ENCODE data around the gene THSD8. TPM values are rescaled to one million over a fixed set of nuclear protein-coding genes. Genes with fewer than 3 reads are reported as not detected.
A peak's percentile ranks its signal among the peaks of the same experiment; 100 is the strongest.

Gene THSD8
- total RNA-seq, 1 donor from 2014 or later = 2.8 TPM

GRCh38 chr19:12799742-12800465, 2.0 kb upstream of the THSD8 start:
- no peaks in the 10 kb centered on the region for H3K9me3 ChIP-seq
- no peaks in the 10 kb centered on the region for H3K27me3 ChIP-seq
- DNase-seq = no peak
- no peak overlapping the region for H3K4me3 ChIP-seq
- peaks cover 25% of the 10 kb centered on the region for H3K4me1 ChIP-seq
- ATAC-seq = no peak
- no peak overlapping the region for H3K27ac ChIP-seq
- peaks cover 18% of the 10 kb centered on the region for H3K36me3 ChIP-seq
- TF ChIP-seq CTCF (IDR thresholded peaks at IDR 0.05) = no peak
- intact Hi-C loops (cut with DNase I) = no loop called here

GRCh38 chr19:12800466-12800770, 1.5 kb upstream of the THSD8 start:
- TF ChIP-seq CTCF (IDR thresholded peaks at IDR 0.05) = no peak
- Histone ChIP-seq H3K9me3 (no peaks in the 10 kb centered on the region), H3K4me1 (peaks cover 25% of the 10 kb centered on the region), H3K27me3 (no peaks in the 10 kb centered on the region), H3K4me3 (peak overlapping the region; percentile 90), H3K36me3 (peaks cover 18% of the 10 kb centered on the region), H3K27ac (no peak overlapping the region)
- DNase-seq = no peak
- intact Hi-C loops (cut with DNase I) = no loop called here
- no peak for ATAC-seq

- H3K9me3 ChIP-seq = no peaks in the 10 kb centered on the region
- peak overlapping the region; percentile 90 for H3K4me3 ChIP-seq
- peaks cover 18% of the 10 kb centered on the region for H3K36me3 ChIP-seq
- intact Hi-C loops (cut with DNase I) = no loop called here
- no peaks in the 10 kb centered on the region for H3K27me3 ChIP-seq
- peak; percentile 26 for ATAC-seq
- no peak for TF ChIP-seq CTCF (IDR thresholded peaks at IDR 0.05)
- peak overlapping the region; percentile 68 for H3K27ac ChIP-seq
- H3K4me1 ChIP-seq = peaks cover 21% of the 10 kb centered on the region
- DNase-seq = no peak
These were observed 875 bp upstream of the THSD8 start for GRCh38 chr19:12800923-12801465.

DNA sequence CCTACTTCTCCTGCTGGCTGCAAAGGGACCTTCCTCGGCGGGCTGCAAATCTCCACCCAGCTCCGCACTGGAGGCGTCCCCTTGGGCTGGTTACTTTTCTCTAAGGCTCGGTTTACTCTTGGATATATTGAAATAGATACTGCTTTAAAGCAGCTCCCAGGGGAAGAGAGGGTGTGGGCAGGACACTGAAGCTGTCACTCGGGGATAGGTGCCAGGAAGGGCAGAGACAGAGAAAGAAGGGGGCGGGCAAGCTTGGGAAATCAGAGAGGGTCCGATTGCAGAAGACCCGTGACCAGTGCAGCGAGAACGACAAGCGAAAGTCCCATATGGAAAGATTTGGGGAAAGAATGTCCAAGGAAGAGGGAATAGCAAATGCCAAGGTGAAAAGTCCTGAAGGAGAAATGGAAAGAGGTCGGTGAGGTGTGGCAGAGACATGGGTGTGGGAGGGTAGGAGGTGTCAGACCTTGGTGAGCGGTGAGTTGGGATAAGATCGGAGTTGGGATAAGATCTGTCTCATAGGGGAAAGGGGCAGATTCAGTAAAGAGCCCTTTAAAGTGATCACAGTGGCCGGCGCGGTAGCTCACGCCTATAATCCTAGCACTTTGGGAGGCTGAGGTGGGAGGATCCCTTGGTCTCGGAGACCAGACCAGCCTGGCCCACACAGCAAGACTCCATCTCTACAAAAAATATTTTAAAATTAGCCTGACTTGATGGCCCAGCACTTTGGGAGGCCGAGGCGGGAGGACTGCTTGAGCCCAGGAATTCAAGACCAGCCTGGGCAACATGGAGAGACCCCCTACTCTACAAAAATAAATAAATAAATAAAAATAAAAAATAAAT, 618 bp downstream of the THSD8 start:
- no peak for TF ChIP-seq CTCF (IDR thresholded peaks at IDR 0.05)

GRCh38 chr19:12804051-12804450, 2.2 kb downstream of the THSD8 start:
- Histone ChIP-seq H3K4me3 (no peak overlapping the region), H3K4me1 (peaks cover 22% of the 10 kb centered on the region), H3K27ac (no peak overlapping the region), H3K27me3 (no peaks in the 10 kb centered on the region), H3K9me3 (no peaks in the 10 kb centered on the region), H3K36me3 (peaks cover 10% of the 10 kb centered on the region)
- DNase-seq (no peak), ATAC-seq (no peak)
- intact Hi-C loops (cut with DNase I) = no loop called here
- no peak for TF ChIP-seq CTCF (IDR thresholded peaks at IDR 0.05)

More for the DNA sequence above, 618 bp downstream of the THSD8 start:
- intact Hi-C loops (cut with DNase I) = no loop called here
- H3K27me3 ChIP-seq = no peaks in the 10 kb centered on the region
- H3K9me3 ChIP-seq = no peaks in the 10 kb centered on the region
- H3K4me1 ChIP-seq = peaks cover 22% of the 10 kb centered on the region
- H3K27ac ChIP-seq = peak overlapping the region; percentile 68
- peak overlapping the region; percentile 90 for H3K4me3 ChIP-seq
- DNase-seq (no peak), ATAC-seq (no peak)
- H3K36me3 ChIP-seq = peaks cover 18% of the 10 kb centered on the region

Measured in upper lobe of right lung (tissue), 1 donor.